Lower lobe of right lung (tissue), 2 donors: Measurements from ENCODE around the gene KIRREL3. TPM values are rescaled to one million over a fixed set of nuclear protein-coding genes. Genes with fewer than 3 reads are reported as not detected.

ENCODE experiments used
- ATAC-seq, 2 donors: fragments of 200-7000 bp; cut with Tn5 transposase; one replicate each; pipeline ENCODE4 v1.9.1; 2020 to 2022; ENCODE audit warnings: mild to moderate bottlenecking in 2 of 2, moderate library complexity in 2 of 2
- DNase-seq: peaks from one replicate; pipeline ENCODE4 v3.0.0-alpha.2; 2020
- H3K27ac ChIP-seq: fragments of 200-600 bp; one replicate; pipeline ENCODE4 v1.8.0; 2022
- H3K27me3 ChIP-seq: fragments of 200-600 bp; one replicate; pipeline ENCODE4 v1.8.0; 2022; ENCODE audit warnings: low read depth
- H3K36me3 ChIP-seq: fragments of 200-600 bp; one replicate; pipeline ENCODE4 v1.8.0; 2022; ENCODE audit warnings: mild to moderate bottlenecking
- H3K4me1 ChIP-seq: fragments of 200-600 bp; one replicate; pipeline ENCODE4 v1.8.0; 2022
- H3K4me3 ChIP-seq: fragments of 200-600 bp; one replicate; pipeline ENCODE4 v1.8.0; 2022; ENCODE audit warnings: mild to moderate bottlenecking
- H3K9me3 ChIP-seq: fragments of 200-600 bp; one replicate; pipeline ENCODE4 v1.8.0; 2022
- intact Hi-C: fragments of 100-400 bp; cut with DNase I; formaldehyde crosslinking; loops from one replicate; pipeline ENCODE4 v1.11.0; 2022
- total RNA-seq: library from RNA; stranded (reverse); fragmentation: NEBNext Ultra II Directional; extraction: Animal tissue kit (Norgen Biotek cat#: 25700); gene quantifications from one replicate; pipeline ENCODE4 v1.2.1, GENCODE V29; 2021
- TF ChIP-seq, protein P1 (sequence below): fragments of 200-600 bp; IDR thresholded peaks from one replicate; pipeline ENCODE4 v1.8.0; 2022; ENCODE audit warnings: antibody characterized with exemption, mild to moderate bottlenecking
- donor health status: DM: no; HTN: yes; CAD: no; lungs with severe emphysema.

Gene KIRREL3
- total RNA-seq, 1 donor from 2014 or later: 0.15 TPM

DNA sequence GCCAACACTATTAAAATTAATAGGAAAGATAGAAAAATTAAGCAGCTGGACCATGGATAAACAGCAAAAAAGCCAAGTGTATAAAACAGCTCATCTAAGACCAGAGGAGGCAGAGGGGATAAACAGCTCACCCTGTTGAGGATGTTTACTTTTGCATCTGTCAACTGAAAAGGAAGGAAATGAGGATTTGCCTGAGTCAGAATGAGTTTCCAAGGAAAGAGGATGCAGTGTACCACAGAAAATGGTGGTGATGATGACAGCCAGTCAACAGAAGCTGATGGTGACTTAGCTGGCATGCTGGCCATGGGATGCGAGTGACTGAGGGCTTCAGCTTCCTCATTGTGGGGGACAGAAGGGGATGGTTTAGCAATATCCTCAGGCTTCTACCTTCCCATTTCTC, 183.5 kb downstream of the KIRREL3 start:
- Histone ChIP-seq H3K9me3 (no peaks in the 10 kb centered on the region), H3K36me3 (no peaks in the 10 kb centered on the region), H3K4me3 (no peak overlapping the region), H3K27ac (no peak overlapping the region), H3K4me1 (no peaks in the 10 kb centered on the region), H3K27me3 (no peaks in the 10 kb centered on the region)
- TF ChIP-seq, protein P1, sequence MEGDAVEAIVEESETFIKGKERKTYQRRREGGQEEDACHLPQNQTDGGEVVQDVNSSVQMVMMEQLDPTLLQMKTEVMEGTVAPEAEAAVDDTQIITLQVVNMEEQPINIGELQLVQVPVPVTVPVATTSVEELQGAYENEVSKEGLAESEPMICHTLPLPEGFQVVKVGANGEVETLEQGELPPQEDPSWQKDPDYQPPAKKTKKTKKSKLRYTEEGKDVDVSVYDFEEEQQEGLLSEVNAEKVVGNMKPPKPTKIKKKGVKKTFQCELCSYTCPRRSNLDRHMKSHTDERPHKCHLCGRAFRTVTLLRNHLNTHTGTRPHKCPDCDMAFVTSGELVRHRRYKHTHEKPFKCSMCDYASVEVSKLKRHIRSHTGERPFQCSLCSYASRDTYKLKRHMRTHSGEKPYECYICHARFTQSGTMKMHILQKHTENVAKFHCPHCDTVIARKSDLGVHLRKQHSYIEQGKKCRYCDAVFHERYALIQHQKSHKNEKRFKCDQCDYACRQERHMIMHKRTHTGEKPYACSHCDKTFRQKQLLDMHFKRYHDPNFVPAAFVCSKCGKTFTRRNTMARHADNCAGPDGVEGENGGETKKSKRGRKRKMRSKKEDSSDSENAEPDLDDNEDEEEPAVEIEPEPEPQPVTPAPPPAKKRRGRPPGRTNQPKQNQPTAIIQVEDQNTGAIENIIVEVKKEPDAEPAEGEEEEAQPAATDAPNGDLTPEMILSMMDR: no peak
- intact Hi-C loops: no loop called here
- no peak for ATAC-seq
- no peak for DNase-seq

- H3K4me1 ChIP-seq: no peaks in the 10 kb centered on the region
- H3K27ac ChIP-seq: no peak overlapping the region
- TF ChIP-seq, protein P1: no peak
- DNase-seq: no peak
- H3K9me3 ChIP-seq: no peaks in the 10 kb centered on the region
- H3K36me3 ChIP-seq: no peaks in the 10 kb centered on the region
- no peaks in the 10 kb centered on the region for H3K27me3 ChIP-seq
- no peak overlapping the region for H3K4me3 ChIP-seq
- ATAC-seq: no peak
- intact Hi-C loops: no loop called here
These were observed 183.9 kb downstream of the KIRREL3 start for GRCh38 chr11:126816645-126817044.

DNA sequence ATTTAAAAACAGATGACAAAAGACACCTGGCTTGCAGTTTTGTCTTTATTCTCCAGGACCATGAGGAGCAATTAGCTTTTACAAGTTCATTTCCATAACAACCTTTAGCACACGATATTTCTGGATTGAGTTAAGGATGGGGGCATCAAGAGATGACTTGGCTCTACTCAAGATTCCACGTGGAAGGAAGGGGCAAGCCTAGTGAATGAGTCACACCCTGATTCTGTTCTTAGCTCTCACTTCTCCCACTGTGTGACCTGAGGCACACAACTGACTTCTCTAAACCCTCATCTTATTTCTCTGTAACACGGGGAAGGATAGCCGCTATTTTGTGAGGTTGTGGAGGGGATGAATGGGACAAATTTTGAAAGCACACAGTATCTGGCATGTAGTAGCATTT, 185.5 kb downstream of the KIRREL3 start:
- DNase-seq (no peak), ATAC-seq (no peak)
- H3K27ac ChIP-seq: no peak overlapping the region
- H3K27me3 ChIP-seq: no peaks in the 10 kb centered on the region
- H3K9me3 ChIP-seq: no peaks in the 10 kb centered on the region
- H3K36me3 ChIP-seq: no peaks in the 10 kb centered on the region
- intact Hi-C loops: no loop called here
- H3K4me1 ChIP-seq: no peaks in the 10 kb centered on the region
- TF ChIP-seq, protein P1: no peak
- no peak overlapping the region for H3K4me3 ChIP-seq

DNA sequence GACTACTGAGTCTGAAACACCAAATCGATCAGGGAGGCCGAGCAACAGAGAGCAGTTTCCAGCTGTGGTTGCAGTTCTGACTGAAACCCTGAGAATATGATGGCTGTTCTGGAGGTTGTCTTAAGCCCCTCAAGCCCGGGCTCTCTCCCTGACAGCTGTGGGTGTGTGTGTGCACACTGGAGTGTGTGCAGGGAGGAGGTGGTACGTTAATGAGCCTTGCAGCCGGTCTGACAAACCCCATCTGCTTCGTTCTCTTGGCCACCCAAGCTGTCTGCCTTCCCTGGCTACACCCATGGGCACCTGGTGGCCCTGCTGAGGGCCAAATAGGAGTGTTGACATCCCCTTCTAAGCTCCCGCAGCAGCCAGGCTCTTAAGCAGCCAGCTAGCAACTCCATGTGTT, 189.8 kb downstream of the KIRREL3 start:
- TF ChIP-seq, protein P1: no peak
- DNase-seq (no peak), ATAC-seq (no peak)
- H3K27me3 ChIP-seq: no peaks in the 10 kb centered on the region
- H3K4me1 ChIP-seq: no peaks in the 10 kb centered on the region
- H3K4me3 ChIP-seq: no peak overlapping the region
- no peak overlapping the region for H3K27ac ChIP-seq
- intact Hi-C loops: no loop called here
- no peaks in the 10 kb centered on the region for H3K9me3 ChIP-seq
- no peaks in the 10 kb centered on the region for H3K36me3 ChIP-seq

GRCh38 chr11:126809514-126810289, 190.9 kb downstream of the KIRREL3 start:
- Histone ChIP-seq H3K4me1 (no peaks in the 10 kb centered on the region), H3K27ac (no peak overlapping the region), H3K4me3 (no peak overlapping the region), H3K27me3 (no peaks in the 10 kb centered on the region), H3K9me3 (no peaks in the 10 kb centered on the region), H3K36me3 (no peaks in the 10 kb centered on the region)
- DNase-seq (no peak), ATAC-seq (no peak)
- intact Hi-C loops: no loop called here
- TF ChIP-seq, protein P1: no peak
